ENCODE results near the gene THAP4.

DNA sequence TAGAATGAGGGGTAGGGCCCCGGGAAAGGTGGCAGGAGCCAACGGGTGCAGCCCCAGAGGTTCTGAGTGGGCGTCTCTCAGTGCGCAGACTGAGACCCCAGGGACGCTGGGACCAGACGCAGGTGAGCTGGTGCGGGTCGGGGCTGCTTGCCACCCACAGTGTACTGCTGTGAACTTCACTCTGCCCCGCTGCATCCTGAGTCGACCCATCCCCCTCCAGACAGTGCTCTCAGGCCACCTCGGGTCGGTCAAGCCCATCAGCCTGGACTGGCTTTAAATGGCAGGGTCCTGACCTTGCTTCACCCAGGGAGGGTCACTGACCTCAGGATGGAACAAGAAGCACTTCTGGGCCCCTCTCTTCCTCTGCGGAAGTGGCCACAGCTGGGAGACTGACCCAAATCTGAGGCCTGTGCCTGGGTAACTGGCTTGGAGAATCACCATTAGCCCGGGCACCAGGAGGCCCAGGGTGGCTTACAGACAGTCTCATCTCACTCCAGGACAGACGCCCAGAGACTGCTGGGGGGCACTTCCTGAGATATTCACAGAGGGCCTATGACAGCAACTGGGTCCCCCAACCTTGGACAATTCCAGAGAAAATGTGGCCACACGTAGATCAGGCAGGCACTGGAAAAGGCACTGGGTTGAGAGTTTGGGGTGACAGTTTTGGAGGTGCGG is 102.1 kb downstream of the THAP4 start:
- TF ChIP-seq YY1 (IDR thresholded peaks at IDR 0.05; ENCODE audit: insufficient read depth, insufficient read length), result no peak
- no peak for TF ChIP-seq ZNF274 (IDR thresholded peaks at IDR 0.05; ENCODE audit: low read depth, low read length)
- TF ChIP-seq SUZ12 (IDR thresholded peaks at IDR 0.05; ENCODE audit: extremely low read depth, insufficient read depth, insufficient read length), result no peak

All from NT2/D1 (cell line).